Measurements from ENCODE around the gene SCG5. TPM values are rescaled to one million over a fixed set of nuclear protein-coding genes. Genes with fewer than 3 reads are reported as not detected.

SCG5 gene
- total RNA-seq, 1 experiment from 2014 or later = not detected

DNA sequence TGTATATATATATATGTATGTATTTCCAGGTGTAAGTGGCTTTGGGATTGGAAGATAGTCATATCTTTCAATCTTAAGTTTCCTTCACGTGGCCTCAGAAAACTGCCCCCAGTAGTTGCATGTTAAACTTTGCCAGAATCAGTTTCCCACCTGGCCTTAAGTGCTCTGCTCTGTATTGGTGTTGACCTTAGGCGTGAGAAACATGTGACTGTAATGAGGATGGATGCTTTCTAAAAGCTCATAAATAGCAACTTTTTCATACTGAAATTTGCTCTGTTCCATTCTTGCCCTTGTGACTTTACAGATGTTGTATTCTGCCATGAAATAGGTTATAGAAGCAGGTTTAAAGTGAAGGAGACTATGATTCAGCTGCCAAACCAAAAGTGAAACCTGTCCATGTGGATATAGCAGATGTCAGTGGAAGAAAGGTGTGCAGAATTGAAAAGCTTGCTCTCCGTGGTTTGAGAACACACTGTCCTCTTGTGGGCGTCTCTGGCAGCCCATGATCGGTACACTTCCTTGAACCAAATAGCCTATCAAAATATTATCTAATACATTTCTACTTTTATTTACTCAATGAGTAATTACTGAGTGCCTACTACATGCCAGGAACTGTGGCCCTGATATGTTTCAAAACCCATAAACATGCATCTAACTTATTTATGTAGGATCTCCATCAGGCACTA lies 15.8 kb downstream of the SCG5 start:
- in situ Hi-C loops (cut with HindIII; ENCODE audit: low sequenced_read_pairs) = no loop called here
- peak; percentile 41 for DNase-seq (ENCODE audit: low spot score)

DNA sequence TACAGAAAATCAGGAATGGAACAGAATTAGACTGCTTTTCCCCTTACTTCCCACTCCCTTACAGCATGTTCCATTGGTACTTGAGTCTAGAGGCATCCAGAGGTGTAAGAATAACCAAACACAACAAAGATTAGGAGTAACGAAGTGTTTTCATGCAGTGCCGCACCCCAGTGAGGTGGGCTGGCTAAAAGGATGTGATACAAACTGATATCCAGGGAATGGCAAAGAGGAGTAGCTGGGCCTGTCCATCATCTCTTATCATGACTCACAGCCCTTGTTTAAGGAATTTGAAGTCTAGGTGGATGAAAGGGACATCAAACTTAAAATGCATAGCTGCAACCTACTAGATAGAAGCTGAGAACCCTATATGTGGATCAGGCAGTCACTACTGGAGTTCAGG lies 16.4 kb downstream of the SCG5 start:
- no peak for DNase-seq (ENCODE audit: low spot score)
- in situ Hi-C loops (cut with HindIII; ENCODE audit: low sequenced_read_pairs) = no loop called here

DNA sequence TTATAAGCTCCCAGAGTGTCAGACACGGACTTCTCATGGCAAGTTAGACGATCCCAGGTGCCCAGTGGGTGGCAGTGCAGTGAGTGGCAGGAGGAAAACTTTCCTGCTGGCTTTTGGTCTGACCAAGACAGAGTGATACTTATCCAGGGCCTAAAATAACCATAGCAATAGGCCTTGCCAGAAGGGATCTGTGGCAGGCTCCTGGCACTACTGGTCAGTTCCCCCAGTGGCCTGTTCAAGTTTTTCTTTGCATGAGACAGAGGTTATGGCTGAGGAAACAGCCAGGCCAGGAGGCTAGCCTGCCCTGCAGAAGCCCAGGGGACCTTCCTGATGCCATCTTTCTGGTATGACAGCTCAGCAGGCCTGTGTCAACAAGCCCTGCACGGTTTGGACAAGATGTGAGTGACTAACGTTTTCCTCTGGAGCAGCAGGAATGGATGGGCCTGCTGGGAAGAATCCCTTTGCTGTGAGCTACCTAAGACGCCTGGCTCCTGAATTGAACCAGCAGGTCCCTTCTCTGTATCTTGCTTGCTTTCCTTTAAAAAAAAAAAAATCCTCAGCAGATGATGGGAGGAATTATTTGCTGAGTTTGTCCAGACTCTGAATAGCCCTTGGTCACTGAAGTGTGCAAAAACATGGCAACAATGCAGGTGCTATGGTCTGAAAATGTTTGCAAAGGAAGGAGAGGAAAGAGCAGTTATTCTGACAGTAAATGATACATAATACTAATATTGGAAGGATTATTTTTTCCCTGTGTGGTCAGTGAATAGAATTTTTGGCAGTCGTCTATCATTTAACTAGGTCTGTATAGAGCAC lies 18.0 kb downstream of the SCG5 start:
- in situ Hi-C loops (cut with HindIII; ENCODE audit: low sequenced_read_pairs) = no loop called here
- no peak for DNase-seq (ENCODE audit: low spot score)

DNA sequence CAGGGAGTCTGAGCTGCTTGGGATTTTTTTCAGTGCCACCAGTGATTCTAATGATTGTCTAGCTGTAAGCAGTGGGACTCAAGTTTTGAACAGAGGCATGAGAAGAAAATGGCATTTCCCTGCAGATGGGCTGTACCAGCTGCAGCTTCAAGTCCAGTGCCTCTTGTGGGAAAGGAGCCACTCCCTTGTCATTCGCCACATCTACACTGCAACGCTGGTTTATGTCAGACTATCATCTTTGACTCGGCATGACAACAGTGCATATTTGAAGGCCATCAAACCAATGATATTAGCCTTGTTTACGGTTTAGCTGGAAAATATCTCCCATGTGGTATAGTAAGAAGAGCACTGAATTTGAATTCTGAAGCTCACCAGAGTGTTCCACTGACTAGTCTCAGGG lies 22.2 kb downstream of the SCG5 start:
- in situ Hi-C loops (cut with HindIII; ENCODE audit: low sequenced_read_pairs) = no loop called here
- DNase-seq (ENCODE audit: low spot score) = no peak

DNA sequence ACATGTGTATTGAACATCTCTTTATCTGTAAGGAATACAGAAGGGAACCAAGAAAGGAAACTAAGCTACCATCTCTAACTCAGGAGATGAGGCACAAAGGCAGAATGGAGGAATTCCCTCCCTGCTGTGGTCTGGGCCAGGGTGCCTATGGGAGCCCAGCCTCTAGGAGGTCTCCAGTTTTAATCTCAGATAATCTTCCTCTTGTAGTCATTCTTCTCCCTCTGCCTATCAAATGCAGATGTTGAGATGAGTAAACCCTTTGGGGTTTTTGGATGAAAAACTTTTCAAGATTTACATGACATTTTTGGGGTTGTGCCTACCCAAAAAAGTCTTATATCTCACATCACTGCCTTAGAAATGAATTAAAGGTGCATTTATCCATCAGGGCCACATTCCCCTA lies 23.3 kb downstream of the SCG5 start:
- in situ Hi-C loops (cut with HindIII; ENCODE audit: low sequenced_read_pairs) = no loop called here

DNA sequence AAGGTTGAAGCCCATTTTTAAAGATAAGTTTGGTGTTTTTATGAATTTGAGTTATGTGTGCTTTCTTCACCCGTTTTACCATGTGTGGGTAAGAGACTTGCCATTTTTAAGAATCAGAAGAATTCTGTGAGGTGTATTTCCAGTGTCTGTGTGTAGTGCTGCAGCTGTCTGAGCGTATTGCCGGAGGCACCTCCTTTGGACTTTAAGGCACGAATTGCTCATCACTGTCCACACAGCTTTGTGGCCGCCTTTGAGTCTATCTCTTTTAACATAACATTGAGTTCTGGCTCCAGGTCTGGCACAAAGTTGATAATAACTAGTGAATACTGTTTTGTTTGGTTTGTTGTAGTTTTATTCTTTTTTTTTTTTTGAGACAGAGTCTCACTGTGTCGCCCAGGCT lies 25.8 kb downstream of the SCG5 start:
- DNase-seq (ENCODE audit: low spot score) = no peak
- in situ Hi-C loops (cut with HindIII; ENCODE audit: low sequenced_read_pairs) = no loop called here

More for the DNA sequence above, 23.3 kb downstream of the SCG5 start:
- no peak for DNase-seq (ENCODE audit: low spot score)

DNA sequence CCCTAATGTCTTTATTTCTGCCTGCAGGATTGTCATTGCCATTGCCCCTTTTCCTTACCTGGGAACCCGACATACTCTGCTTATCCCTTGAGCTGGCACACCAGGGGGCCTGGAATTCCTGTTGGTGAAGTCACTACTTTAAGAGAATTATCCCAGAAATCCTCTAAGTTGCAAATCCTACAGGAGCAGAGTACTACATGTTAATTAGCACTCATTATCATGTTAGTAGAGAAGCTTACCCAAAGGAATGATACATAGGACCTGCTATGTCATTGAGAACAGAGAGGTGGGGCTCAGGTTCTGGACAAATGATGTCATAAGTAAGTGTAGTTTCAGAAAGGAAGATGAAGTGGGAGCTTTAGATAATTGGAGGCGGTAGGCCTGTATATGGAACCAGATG lies 27.4 kb downstream of the SCG5 start:
- in situ Hi-C loops (cut with HindIII; ENCODE audit: low sequenced_read_pairs) = no loop called here
- no peak for DNase-seq (ENCODE audit: low spot score)

DNA sequence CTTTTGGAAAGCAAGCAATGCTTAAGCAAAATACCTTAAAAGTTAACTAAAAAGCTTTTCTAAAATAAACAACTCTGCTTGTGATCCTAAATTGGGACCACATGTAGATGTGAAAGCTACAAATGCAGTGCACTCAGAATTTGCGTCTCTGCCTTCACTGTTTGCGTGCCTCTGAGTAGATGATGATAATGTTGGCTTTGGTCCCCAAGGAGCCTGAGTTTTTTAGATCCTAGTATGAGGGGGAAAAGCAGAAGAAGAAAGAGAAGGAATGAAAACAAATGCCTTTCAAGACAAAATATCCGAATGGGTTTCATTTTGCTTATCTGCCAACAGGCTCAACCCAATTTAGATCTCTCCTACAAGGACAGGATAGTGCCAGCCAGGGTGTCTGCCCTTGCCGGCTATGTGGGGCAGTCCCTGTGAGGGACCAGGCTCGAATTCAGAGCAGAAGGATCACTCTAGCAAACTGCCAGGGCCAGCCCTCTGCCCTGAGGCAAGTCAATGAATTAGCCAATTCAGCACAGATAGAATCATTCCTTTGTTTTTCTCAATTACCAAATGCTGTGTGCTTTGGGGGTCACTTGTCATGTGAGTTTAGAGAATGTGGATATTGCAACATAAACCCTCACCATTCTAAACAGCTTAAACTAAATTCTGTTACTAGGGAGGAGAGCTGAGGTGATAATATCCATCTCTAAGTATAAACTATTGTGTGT lies 28.5 kb downstream of the SCG5 start:
- peak; percentile 38 for DNase-seq (ENCODE audit: low spot score)
- in situ Hi-C loops (cut with HindIII; ENCODE audit: low sequenced_read_pairs) = no loop called here

DNA sequence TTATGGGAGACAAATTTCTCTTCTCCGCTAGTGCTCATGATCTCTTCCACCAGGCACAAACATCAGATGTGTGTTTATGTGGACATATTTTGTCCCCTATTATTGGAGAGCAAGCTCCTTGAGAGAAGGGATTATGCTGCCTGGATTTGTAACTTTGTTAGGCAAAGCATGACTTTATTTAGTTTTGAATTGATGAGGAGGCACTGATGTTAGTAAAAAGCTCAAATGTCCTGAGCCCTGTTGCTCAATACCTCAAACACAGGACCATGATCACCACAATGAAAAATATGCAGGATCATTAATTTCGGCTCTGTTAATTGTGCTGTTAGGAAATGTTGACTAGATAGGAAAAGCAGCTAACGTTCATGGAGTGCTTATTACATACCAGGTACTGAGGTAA lies 29.1 kb downstream of the SCG5 start:
- no peak for DNase-seq (ENCODE audit: low spot score)
- in situ Hi-C loops (cut with HindIII; ENCODE audit: low sequenced_read_pairs) = no loop called here

DNA sequence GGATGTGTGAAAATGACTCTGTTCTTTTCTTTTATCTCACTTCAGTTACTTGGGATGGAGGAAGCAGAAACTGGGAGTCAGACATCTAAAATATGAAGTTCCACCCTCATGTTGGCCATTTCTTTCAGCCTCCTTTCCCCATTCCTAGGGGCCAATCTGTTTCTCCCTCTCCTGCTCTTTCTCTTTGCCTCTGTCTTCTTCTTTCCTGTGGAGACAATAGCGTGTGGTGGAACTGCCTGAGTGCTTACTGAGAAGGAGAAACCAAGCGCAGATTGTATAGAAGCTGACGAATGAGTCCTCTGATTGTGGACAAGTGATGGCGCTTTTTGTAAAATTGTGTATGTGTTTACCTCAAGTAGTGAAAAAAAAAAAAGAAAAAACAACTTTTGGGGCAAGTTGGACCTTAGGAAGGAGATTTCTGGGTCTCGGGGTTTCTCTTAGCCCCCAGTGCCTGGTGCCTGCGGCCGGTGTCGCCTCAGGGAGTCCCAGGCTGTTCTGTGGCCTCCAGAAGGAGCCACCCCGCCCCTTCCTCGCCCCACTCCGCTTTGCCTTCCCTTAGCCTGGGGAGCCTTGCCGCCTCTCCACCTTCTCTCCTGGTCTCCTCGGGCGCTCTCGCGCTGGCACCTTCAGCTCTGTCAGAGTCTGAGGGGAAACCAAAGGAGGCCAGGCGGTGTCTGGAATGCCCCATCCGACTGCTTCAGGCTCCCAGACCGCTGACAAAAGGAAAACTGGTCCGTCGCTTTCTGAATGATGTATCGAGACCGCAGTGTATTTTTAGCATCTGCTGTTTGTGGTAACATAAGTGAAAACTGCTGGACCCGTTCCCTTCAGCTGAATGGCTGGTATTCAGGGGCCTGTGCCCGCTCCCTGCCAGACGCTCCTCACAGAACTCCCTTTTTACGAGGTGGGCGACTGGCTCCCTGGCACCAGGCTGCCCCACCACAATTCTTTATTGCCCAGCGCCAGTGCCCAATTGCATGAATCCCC lies 30.1 kb downstream of the SCG5 start:
- in situ Hi-C loops (cut with HindIII; ENCODE audit: low sequenced_read_pairs) = no loop called here
- DNase-seq (ENCODE audit: low spot score) = no peak

DNA sequence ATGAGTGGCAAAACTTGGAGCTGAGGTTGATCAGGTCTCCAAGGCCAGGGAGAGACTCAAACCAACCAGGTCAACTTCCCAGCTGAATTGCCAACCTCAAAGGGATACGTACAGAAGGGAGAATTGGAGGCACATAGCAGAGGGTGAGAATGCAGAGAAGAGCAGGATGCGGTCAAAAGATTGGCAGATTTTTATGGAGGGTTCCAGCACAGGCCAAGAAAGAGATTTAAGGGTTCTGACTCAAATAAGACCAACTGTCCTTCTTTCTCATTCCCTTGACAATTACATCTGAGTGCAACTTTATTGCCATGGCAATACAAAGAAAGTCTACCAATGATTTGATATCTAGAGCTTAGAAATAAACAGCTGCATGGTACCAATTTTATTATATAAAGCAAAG lies 33.2 kb downstream of the SCG5 start:
- in situ Hi-C loops (cut with HindIII; ENCODE audit: low sequenced_read_pairs) = no loop called here
- no peak for DNase-seq (ENCODE audit: low spot score)

DNA sequence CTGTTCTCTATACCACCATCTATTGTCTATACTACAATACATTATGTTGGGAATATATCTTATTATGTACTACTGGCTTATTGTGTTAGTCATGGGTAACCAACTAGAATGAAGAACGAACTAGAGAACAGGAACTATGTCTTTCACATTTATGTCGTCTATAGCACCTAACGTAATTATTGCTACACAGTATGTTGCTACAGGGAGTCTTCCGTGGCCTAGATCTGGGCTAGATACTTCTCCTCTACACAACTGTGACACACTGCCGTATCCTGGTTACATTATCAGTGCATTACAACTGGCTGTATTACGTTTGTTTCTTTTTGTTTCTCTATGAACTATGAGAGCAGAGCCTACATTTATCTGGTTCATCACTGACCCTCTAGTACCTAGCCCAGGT lies 34.0 kb downstream of the SCG5 start:
- in situ Hi-C loops (cut with HindIII; ENCODE audit: low sequenced_read_pairs) = no loop called here
- no peak for DNase-seq (ENCODE audit: low spot score)

DNA sequence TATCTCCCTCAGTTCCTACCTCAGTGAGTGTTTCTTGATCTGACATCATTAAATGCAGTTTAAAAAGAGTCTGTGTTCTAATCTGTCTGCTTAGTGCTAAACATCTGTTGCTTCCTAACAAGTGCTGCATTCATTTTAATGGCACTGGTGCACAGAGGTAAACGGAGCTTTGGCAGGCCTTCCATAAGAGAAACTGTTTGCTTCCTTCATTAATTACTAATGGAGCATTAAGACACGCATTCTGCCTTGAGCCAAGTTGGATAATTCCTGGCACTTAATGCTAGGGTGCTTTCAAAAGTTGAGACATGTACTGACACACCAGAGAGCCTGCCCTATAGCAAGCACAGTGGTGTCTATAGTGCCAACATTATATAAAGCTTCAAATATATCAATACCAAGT lies 34.7 kb downstream of the SCG5 start:
- in situ Hi-C loops (cut with HindIII; ENCODE audit: low sequenced_read_pairs) = no loop called here
- no peak for DNase-seq (ENCODE audit: low spot score)

DNA sequence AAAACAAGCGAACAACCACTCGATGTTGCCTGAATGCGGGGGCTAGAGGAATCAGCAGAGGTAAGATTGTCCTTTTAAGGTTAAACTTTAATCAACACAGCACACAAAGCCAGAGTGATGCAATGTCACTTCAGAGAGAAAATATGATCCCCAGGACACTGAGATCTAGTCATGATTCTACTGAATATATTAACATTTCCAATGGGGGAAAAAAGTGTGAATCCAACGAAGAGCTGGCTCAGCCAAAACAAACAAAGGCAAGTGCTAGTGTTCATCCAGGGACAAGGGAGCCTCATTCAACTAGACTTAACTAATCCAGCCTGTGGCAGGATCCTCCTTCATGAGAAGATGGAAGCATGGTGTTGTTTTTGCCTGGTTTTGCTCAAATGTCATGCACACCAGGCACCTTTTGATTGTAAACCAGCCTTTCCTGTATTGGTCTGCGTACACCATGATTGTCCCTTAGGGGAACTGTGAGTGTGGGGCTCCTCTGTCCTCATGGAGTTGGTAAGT lies 35.8 kb downstream of the SCG5 start:
- in situ Hi-C loops (cut with HindIII; ENCODE audit: low sequenced_read_pairs) = no loop called here
- no peak for DNase-seq (ENCODE audit: low spot score)

DNA sequence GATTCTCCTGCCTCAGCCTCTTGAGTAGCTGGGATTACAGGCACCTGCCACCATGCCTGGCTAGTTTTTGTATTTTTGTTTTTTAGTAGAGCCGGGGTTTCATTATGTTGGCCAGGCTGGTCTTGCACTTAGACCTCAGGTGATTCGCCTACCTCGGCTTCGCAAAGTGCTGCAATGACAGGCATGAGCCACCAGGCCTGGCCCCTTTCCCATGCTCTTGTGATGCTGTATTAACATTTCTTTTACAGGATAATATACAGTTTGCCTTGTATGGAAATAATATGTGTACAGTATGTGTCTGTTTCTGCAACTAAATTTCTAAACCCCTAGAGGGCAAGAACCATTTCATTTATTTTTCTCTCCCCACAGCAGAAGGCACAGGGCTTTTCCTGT lies 37.8 kb downstream of the SCG5 start:
- no peak for DNase-seq (ENCODE audit: low spot score)
- in situ Hi-C loops (cut with HindIII; ENCODE audit: low sequenced_read_pairs) = no loop called here

DNA sequence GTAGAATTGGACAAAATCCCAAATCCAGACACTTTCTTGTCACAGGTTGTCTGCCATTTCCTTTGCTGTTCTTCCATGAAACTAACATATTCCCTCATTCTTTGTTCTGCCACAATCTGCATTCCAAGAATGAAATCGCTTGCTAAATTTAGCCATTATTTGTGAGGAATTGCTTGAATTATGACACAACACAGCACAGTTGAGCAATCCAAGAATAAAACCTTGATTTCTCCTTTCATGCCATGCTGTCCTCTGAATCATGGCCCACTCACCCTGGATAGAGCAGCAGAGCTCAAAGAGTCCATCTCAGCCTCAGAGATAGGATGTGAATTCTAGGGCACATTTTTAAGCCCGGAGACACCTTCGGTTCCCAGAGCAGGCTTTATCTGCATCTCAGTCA lies 41.1 kb downstream of the SCG5 start:
- no peak for DNase-seq (ENCODE audit: low spot score)
- in situ Hi-C loops (cut with HindIII; ENCODE audit: low sequenced_read_pairs) = no loop called here

DNA sequence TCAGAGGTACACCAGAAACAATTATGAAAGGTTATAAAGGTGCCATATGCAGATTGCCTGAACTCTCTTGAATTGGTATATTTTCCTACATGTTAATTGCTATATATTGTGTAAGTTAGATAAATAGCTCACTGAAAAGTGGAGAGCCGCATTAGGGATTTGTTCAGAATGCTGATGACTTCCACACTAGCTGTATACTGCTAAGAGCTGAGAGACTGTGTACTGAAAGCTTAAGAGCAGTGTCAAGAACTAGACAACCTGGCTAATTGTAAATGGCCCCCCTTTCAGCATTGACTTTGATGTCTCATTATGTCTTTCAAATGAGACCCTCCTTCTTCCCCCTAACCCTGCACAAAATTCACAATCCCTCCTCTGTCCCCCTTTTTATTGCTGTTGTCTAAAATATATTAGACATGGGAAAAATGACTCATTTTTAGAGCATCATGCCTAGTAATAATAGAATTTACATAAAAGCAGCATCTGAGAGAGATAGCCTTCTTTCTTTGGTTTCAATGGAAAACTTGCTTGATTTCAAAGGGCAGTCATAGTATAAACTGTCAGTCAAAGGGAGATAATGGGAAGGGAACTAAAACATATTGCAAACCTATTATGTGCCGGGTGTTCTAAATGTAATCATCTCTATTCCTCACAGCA lies 41.6 kb downstream of the SCG5 start:
- DNase-seq (ENCODE audit: low spot score) = no peak
- in situ Hi-C loops (cut with HindIII; ENCODE audit: low sequenced_read_pairs) = no loop called here

DNA sequence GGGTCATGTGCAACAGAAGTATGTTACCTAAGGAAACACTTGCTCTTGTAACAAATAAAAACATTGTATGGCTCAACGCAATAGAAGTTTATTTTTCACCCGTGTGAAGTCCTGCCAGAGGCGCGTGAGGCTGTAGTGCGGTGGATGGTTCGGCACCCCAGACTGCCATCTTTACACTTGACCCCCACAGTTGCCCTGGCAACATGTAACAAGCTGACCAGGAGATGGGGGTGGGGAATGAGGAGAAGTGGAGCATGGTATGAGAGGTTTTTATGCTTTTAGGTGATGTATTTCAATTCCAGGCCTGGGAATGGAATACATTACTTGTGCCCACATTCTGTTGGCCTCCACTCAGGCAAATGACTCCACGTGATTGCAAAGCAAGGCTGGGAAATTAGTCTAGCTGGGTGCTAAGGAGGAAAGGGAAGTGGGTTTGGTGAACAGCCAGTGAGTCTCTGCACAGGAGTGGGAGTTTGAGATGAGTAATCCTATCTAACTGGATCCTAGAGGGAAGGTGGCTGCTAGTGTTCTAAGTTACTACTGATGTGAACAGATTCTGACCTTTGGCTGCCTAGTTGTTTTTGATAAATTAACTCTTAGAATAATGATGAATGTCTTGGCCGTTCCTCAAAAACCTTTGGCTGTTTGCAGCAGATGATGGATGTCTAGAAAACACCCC lies 42.5 kb downstream of the SCG5 start:
- in situ Hi-C loops (cut with HindIII; ENCODE audit: low sequenced_read_pairs) = no loop called here
- DNase-seq (ENCODE audit: low spot score) = no peak

Data from G401 (cell line).